GM12878 (cell line): ENCODE results near the gene ABCC5. TPM values are rescaled to one million over a fixed set of nuclear protein-coding genes. Genes with fewer than 3 reads are reported as not detected.

Experiments used
- ATAC-seq: fragments of 200-7000 bp; cut with Tn5 transposase; 3 replicates; pipeline ENCODE4 v1.9.1; 2020; ENCODE audit warnings: mild to moderate bottlenecking, moderate library complexity
- BruUV-seq: library from RNA; stranded (reverse); fragments of 400-500 nt; replicated peaks from 2 replicates; lab custom pipeline; 2021; lab: Mats Ljungman, UMichigan
- CTCF ChIA-PET: fragments of 300-600 bp; sonication (Branson Sonifier 250); formaldehyde crosslinking; extraction: SDS; loops from one replicate; lab custom pipeline; 2021; ENCODE audit warnings: inconsistent platforms; lab: Yijun Ruan, JAX
- POLR2A ChIA-PET: fragments of 350-600 bp; formaldehyde crosslinking; extraction: SDS; loops from one replicate; lab custom pipeline; 2021; ENCODE audit warnings: inconsistent platforms; lab: Charles Lee
- RAD21 ChIA-PET: fragments of 300-600 bp; sonication (Branson Sonifier 250); formaldehyde crosslinking; loops from one replicate; lab custom pipeline; 2023; ENCODE audit warnings: antibody characterized with exemption; ENCODE audit not compliant: unreplicated experiment; lab: Charles Lee
- SMC1A ChIA-PET: fragments of 300-600 bp; sonication (Branson Sonifier 250); formaldehyde crosslinking; loops from one replicate; lab custom pipeline; 2023; ENCODE audit not compliant: unreplicated experiment, uncharacterized antibody; lab: Charles Lee
- DNase-seq: peaks from one replicate; pipeline ENCODE4 v3.0.0-alpha.2; 2011; ENCODE audit warnings: low read depth, low spot score
- FAIRE-seq: peaks from 3 replicates; lab custom pipeline; 2011; peaks lifted over from hg19 to GRCh38; lab: Jason Lieb, UNC
- H2AFZ ChIP-seq: 2 replicates; pipeline ENCODE4 v1.6.0; 2011; ENCODE audit warnings: low read depth, low read length, control low read depth; ENCODE audit not compliant: control insufficient read depth
- H3K27ac ChIP-seq: 2 replicates; pipeline ENCODE4 v1.5.1; 2011; ENCODE audit warnings: control low read depth; ENCODE audit not compliant: control insufficient read depth, insufficient read depth
- H3K27me3 ChIP-seq, 2 experiments: replicated peaks in 1 of 2; 2 replicates each; pipeline versions ENCODE4 v1.6.0 to v1.6.1; 2011; ENCODE audit warnings: low read length in 1 of 2; ENCODE audit not compliant: control insufficient read depth in 2 of 2, insufficient read depth in 2 of 2
- H3K36me3 ChIP-seq, 2 experiments: 2 replicates each; pipeline ENCODE4 v1.5.1; 2011; ENCODE audit warnings: low read length in 1 of 2; ENCODE audit not compliant: control insufficient read depth in 2 of 2, insufficient read depth in 2 of 2
- H3K4me1 ChIP-seq: 2 replicates; pipeline ENCODE4 v1.6.1; 2011; ENCODE audit warnings: mild to moderate bottlenecking, low read length, moderate library complexity, mixed read lengths; ENCODE audit not compliant: control insufficient read depth, insufficient read depth
- H3K4me2 ChIP-seq: 2 replicates; pipeline ENCODE4 v1.6.0; 2011; ENCODE audit warnings: control low read depth; ENCODE audit not compliant: control insufficient read depth, insufficient read depth
- H3K4me3 ChIP-seq: fragments of 200-600 bp; sonication (generic); 2 replicates; pipeline ENCODE4 v1.5.1; 2016
- H3K79me2 ChIP-seq: 2 replicates; pipeline ENCODE4 v1.6.0; 2011; ENCODE audit warnings: low read length; ENCODE audit not compliant: control insufficient read depth, insufficient read depth
- H3K9ac ChIP-seq: 2 replicates; pipeline ENCODE4 v1.8.0; 2011; ENCODE audit warnings: low read length, control low read depth, mixed read lengths; ENCODE audit not compliant: control insufficient read depth, insufficient read depth
- H3K9me3 ChIP-seq: replicated peaks from 3 replicates; pipeline ENCODE4 v1.5.1; 2011; ENCODE audit warnings: mild to moderate bottlenecking, low read length; ENCODE audit not compliant: control insufficient read depth, insufficient read depth
- H4K20me1 ChIP-seq: 2 replicates; pipeline ENCODE4 v1.6.0; 2011; ENCODE audit not compliant: control insufficient read depth, insufficient read depth
- EZH2 ChIP-seq: IDR thresholded peaks from 2 replicates; pipeline ENCODE4 v1.6.1; 2012; ENCODE audit warnings: low read depth, mild to moderate bottlenecking, control low read depth, inconsistent platforms, low read length, borderline replicate concordance; ENCODE audit not compliant: control insufficient read depth
- HCFC1 ChIP-seq: fragments of 150-350 bp; IDR thresholded peaks from 2 replicates; pipeline ENCODE4 v1.6.1; 2014; ENCODE audit warnings: low read length
- HDGF ChIP-seq: fragments of 450-650 bp; IDR thresholded peaks from 2 replicates; pipeline ENCODE4 v1.6.1; 2016; ENCODE audit warnings: antibody characterized with exemption
- IKZF1 ChIP-seq: fragments of 450-650 bp; conservative IDR thresholded peaks from 2 replicates; pipeline ENCODE4 v1.6.1; 2017; ENCODE audit warnings: antibody characterized with exemption, mild to moderate bottlenecking
- IKZF2 ChIP-seq, 2 experiments: fragments of 450-650 bp; IDR thresholded peaks; 2 replicates each; pipeline ENCODE4 v1.6.1; 2017; ENCODE audit warnings: mild to moderate bottlenecking in 2 of 2, moderate library complexity in 2 of 2
- NFIC ChIP-seq: IDR thresholded peaks from 2 replicates; pipeline ENCODE4 v1.6.1; 2012; ENCODE audit warnings: low read depth, mild to moderate bottlenecking, inconsistent platforms, low read length, moderate library complexity
- PAX8 ChIP-seq: fragments of 450-650 bp; IDR thresholded peaks from 2 replicates; pipeline ENCODE4 v1.6.1; 2017; ENCODE audit warnings: mild to moderate bottlenecking, moderate library complexity
- WGBS: methylation state at CpG from one replicate; pipeline ENCODE4 v1.1.6; 2016; ENCODE audit warnings: low lambda C conversion rate; ENCODE audit not compliant: insufficient replicate concordance, insufficient coverage; ENCODE audit errors: missing lambda C conversion rate; 5-methylcytosine and 5-hydroxymethylcytosine counted together
- in situ Hi-C: fragments of 300-500 bp; cut with MboI; formaldehyde crosslinking; loops from 9 replicates; pipeline ENCODE4 v1.14.3; 2018; ENCODE audit warnings: mixed read lengths
- intact Hi-C: fragments of 100-400 bp; cut with micrococcal nuclease; formaldehyde crosslinking; loops from one replicate; pipeline ENCODE4 v1.14.2; 2022; ENCODE audit not compliant: unreplicated experiment
- polyA plus RNA-seq, 11 experiments: library from polyadenylated mRNA; depleted of rRNA in 4 of 11; unstranded in 6 of 11; stranded (reverse) in 5 of 11; fragments of >200 nt; fragmentation: Nextera tagmentation in 4 of 11; fragmentation: Illumina TruSeq in 1 of 11; extraction: Ambion mirVana in 4 of 11; extraction: Trizol in 1 of 11; gene quantifications; 1 replicate in 1 of 11; 2 replicates in 10 of 11; pipeline versions ENCODE4 v1.2.1 to v1.2.3, GENCODE V29; 2011 to 2016; ENCODE audit warnings: inconsistent platforms in 2 of 11, missing spikeins in 2 of 11, low read depth in 1 of 11
- total RNA-seq, 4 experiments: library from RNA; depleted of rRNA in 3 of 4; stranded (reverse); fragments of >200 nt in 3 of 4; fragmentation: Illumina TruSeq in 1 of 4; extraction: Trizol in 1 of 4; gene quantifications; 2 replicates each; pipeline versions ENCODE4 v1.2.1 to v1.2.3, GENCODE V29; 2013 to 2021
- TF ChIP-seq, protein P1 (sequence below): fragments of 450-650 bp; IDR thresholded peaks from 2 replicates; pipeline ENCODE4 v1.6.1; 2017; ENCODE audit warnings: antibody characterized with exemption, mild to moderate bottlenecking, moderate library complexity

The ABCC5 gene
- total and polyA plus RNA-seq, 10 of the 15 experiments (the other 5 are each of a cell fraction or from before 2014, with no cell fraction given), result 6.0 to 17.8 (median 9.7) TPM

DNA sequence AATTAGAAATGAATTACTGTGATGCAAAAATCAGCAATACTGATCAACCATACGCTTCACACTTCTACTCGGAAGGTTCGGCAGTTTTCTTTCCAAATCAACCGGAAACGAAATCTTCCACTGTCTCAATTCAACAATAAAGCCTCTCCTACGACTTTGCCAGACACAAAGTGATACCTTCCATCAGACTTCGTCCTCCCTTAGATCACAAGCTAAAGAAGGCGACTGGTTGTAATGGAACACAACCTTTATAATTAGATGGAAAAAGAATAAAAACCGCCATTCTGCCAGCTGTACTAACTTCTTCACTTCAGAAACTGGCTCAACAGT lies 133.6 kb downstream of the ABCC5 start:
- Histone ChIP-seq H3K4me1 (peaks cover 4% of the 10 kb centered on the region), H2AFZ (peak overlapping the region; percentile 97), H3K9me3 (no peaks in the 10 kb centered on the region), H3K79me2 (peaks cover 44% of the 10 kb centered on the region), H3K9ac (peak overlapping the region; percentile 88), H3K36me3 (peaks cover 0 to 6% of the 10 kb centered on the region in 2 experiments; a peak in 2 of 4 replicates), H3K27ac (peak overlapping the region; percentile 76), H3K4me2 (peak overlapping the region; percentile 98), H3K4me3 (peak overlapping the region; percentile 94), H4K20me1 (no peaks in the 10 kb centered on the region; the same call in none of the 2 replicates), H3K27me3 (no peaks in the 10 kb centered on the region)
- POLR2A ChIA-PET, result interaction anchor here (1.4 kb wide), 1 partner anchor 324 kb away, joined by 3 read pairs; no protein-coding TSS in a partner anchor
- DNase-seq, result no peak
- BruUV-seq, result no TSS peak
- intact Hi-C loops (loop anchor here (1.0 kb wide), 2 partner anchors 364 to 415 kb away; partner anchors contain the start of gene ALG3), in situ Hi-C loops (no loop called here)
- FAIRE-seq, result no peak
- SMC1A ChIA-PET, result interaction anchor here (0.8 to 2.3 kb wide), 12 partner anchors 9 to 699 kb away, joined by 3 to 9 read pairs (median 4); no protein-coding TSS in a partner anchor
- TF ChIP-seq EZH2 (no peak), NFIC (no peak), HDGF (no peak), PAX8 (no peak), HCFC1 (no peak), IKZF1 (no peak), IKZF2 (IDR thresholded peaks at IDR 0.05) (no peak)
- TF ChIP-seq, protein P1, sequence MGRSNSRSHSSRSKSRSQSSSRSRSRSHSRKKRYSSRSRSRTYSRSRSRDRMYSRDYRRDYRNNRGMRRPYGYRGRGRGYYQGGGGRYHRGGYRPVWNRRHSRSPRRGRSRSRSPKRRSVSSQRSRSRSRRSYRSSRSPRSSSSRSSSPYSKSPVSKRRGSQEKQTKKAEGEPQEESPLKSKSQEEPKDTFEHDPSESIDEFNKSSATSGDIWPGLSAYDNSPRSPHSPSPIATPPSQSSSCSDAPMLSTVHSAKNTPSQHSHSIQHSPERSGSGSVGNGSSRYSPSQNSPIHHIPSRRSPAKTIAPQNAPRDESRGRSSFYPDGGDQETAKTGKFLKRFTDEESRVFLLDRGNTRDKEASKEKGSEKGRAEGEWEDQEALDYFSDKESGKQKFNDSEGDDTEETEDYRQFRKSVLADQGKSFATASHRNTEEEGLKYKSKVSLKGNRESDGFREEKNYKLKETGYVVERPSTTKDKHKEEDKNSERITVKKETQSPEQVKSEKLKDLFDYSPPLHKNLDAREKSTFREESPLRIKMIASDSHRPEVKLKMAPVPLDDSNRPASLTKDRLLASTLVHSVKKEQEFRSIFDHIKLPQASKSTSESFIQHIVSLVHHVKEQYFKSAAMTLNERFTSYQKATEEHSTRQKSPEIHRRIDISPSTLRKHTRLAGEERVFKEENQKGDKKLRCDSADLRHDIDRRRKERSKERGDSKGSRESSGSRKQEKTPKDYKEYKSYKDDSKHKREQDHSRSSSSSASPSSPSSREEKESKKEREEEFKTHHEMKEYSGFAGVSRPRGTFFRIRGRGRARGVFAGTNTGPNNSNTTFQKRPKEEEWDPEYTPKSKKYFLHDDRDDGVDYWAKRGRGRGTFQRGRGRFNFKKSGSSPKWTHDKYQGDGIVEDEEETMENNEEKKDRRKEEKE, result no peak
- RAD21 ChIA-PET, result interaction anchor here (0.5 to 2.2 kb wide), 17 partner anchors 11 to 796 kb away, joined by 3 to 19 read pairs (median 4); partner anchors contain the start of genes ABCC5 and EEF1AKMT4
- ATAC-seq, result peak; percentile 2
- CTCF ChIA-PET, result interaction anchor here (0.5 to 3.7 kb wide), 26 partner anchors 10 to 699 kb away, joined by 3 to 26 read pairs (median 3); partner anchors contain the start of genes ABCC5 and EEF1AKMT4
- 0% methylated on average over 9 of the region's 9 CpGs for WGBS
